KOPT-K1 (cell line): ENCODE data around the gene PLPP4.

Source experiments
- H3K27ac ChIP-seq: fragments of 200-600 bp; sonication (generic); 2 replicates; pipeline ENCODE4 v1.5.1; 2016; ENCODE audit warnings: antibody characterized with exemption, mild to moderate bottlenecking, low read depth, low read length; ENCODE audit not compliant: poor library complexity, severe bottlenecking
- H3K36me3 ChIP-seq: fragments of 200-600 bp; sonication (generic); 2 replicates; pipeline ENCODE4 v1.5.1; 2017; ENCODE audit warnings: antibody characterized with exemption, mild to moderate bottlenecking, low read length, moderate library complexity; ENCODE audit not compliant: insufficient read depth
- H3K9me3 ChIP-seq: fragments of 200-600 bp; sonication (generic); 2 replicates; pipeline ENCODE4 v1.5.1; 2017; ENCODE audit warnings: antibody characterized with exemption, low read length, mild to moderate bottlenecking; ENCODE audit not compliant: insufficient read depth, poor library complexity, severe bottlenecking

Gene PLPP4

GRCh38 chr10:120605410-120605809, 148.4 kb downstream of the PLPP4 start:
- Histone ChIP-seq H3K36me3 (no peaks in the 10 kb centered on the region), H3K27ac (no peak overlapping the region), H3K9me3 (peaks cover 14% of the 10 kb centered on the region)

- peaks cover 14% of the 10 kb centered on the region for H3K9me3 ChIP-seq
- no peaks in the 10 kb centered on the region for H3K36me3 ChIP-seq
- no peak overlapping the region for H3K27ac ChIP-seq
These were observed 149.2 kb downstream of the PLPP4 start for GRCh38 chr10:120606051-120606764.

- Histone ChIP-seq H3K9me3 (peaks cover 14% of the 10 kb centered on the region), H3K36me3 (no peaks in the 10 kb centered on the region), H3K27ac (no peak overlapping the region)
These were observed 150.1 kb downstream of the PLPP4 start for GRCh38 chr10:120607016-120607709.

- Histone ChIP-seq H3K27ac (no peak overlapping the region), H3K9me3 (peaks cover 10% of the 10 kb centered on the region), H3K36me3 (no peaks in the 10 kb centered on the region)
These were observed 151.0 kb downstream of the PLPP4 start for GRCh38 chr10:120607710-120608703.

- no peak overlapping the region for H3K27ac ChIP-seq
- peaks cover under 1% of the 10 kb centered on the region for H3K9me3 ChIP-seq
- H3K36me3 ChIP-seq: no peaks in the 10 kb centered on the region
These were observed 152.0 kb downstream of the PLPP4 start for GRCh38 chr10:120609006-120609405.

GRCh38 chr10:120610791-120611190, 153.8 kb downstream of the PLPP4 start:
- Histone ChIP-seq H3K27ac (no peak overlapping the region), H3K36me3 (no peaks in the 10 kb centered on the region), H3K9me3 (no peaks in the 10 kb centered on the region)

GRCh38 chr10:120612756-120613155, 155.7 kb downstream of the PLPP4 start:
- Histone ChIP-seq H3K27ac (no peak overlapping the region), H3K9me3 (peaks cover 4% of the 10 kb centered on the region), H3K36me3 (no peaks in the 10 kb centered on the region)

- Histone ChIP-seq H3K27ac (no peak overlapping the region), H3K36me3 (no peaks in the 10 kb centered on the region), H3K9me3 (peaks cover 4% of the 10 kb centered on the region)
These were observed 156.2 kb downstream of the PLPP4 start for GRCh38 chr10:120613180-120613579.

- Histone ChIP-seq H3K9me3 (peaks cover 4% of the 10 kb centered on the region), H3K36me3 (no peaks in the 10 kb centered on the region), H3K27ac (no peak overlapping the region)
These were observed 157.7 kb downstream of the PLPP4 start for GRCh38 chr10:120614680-120615079.

- Histone ChIP-seq H3K9me3 (peaks cover 4% of the 10 kb centered on the region), H3K36me3 (no peaks in the 10 kb centered on the region), H3K27ac (no peak overlapping the region)
These were observed 159.4 kb downstream of the PLPP4 start for GRCh38 chr10:120616311-120616911.

GRCh38 chr10:120628197-120628596, 171.2 kb downstream of the PLPP4 start:
- no peaks in the 10 kb centered on the region for H3K9me3 ChIP-seq
- no peaks in the 10 kb centered on the region for H3K36me3 ChIP-seq
- H3K27ac ChIP-seq: no peak overlapping the region

GRCh38 chr10:120630266-120630665, 173.2 kb downstream of the PLPP4 start:
- Histone ChIP-seq H3K9me3 (no peaks in the 10 kb centered on the region), H3K36me3 (no peaks in the 10 kb centered on the region), H3K27ac (no peak overlapping the region)

- no peaks in the 10 kb centered on the region for H3K9me3 ChIP-seq
- no peaks in the 10 kb centered on the region for H3K36me3 ChIP-seq
- H3K27ac ChIP-seq: no peak overlapping the region
These were observed 175.0 kb downstream of the PLPP4 start for GRCh38 chr10:120632047-120632446.

- no peak overlapping the region for H3K27ac ChIP-seq
- H3K36me3 ChIP-seq: no peaks in the 10 kb centered on the region
- H3K9me3 ChIP-seq: no peaks in the 10 kb centered on the region
These were observed 175.9 kb downstream of the PLPP4 start for GRCh38 chr10:120632942-120633341.

GRCh38 chr10:120634659-120635058, 177.6 kb downstream of the PLPP4 start:
- Histone ChIP-seq H3K27ac (no peak overlapping the region), H3K9me3 (no peaks in the 10 kb centered on the region), H3K36me3 (no peaks in the 10 kb centered on the region)
